GM21381 (cell line): ENCODE data around the gene GIMAP6.
"Not testable (repeated sequence)": the region's sequence is repeated elsewhere in the genome, so short reads cannot be mapped to it uniquely, and the experiment has no call there.

Experiments used
- ATAC-seq: cut with Tn5 transposase; IDR thresholded peaks from one replicate; pipeline ENCODE4 v1.9.1; 2021; ENCODE audit warnings: mild to moderate bottlenecking, moderate library complexity; ENCODE audit not compliant: unreplicated experiment

GIMAP6 gene

DNA sequence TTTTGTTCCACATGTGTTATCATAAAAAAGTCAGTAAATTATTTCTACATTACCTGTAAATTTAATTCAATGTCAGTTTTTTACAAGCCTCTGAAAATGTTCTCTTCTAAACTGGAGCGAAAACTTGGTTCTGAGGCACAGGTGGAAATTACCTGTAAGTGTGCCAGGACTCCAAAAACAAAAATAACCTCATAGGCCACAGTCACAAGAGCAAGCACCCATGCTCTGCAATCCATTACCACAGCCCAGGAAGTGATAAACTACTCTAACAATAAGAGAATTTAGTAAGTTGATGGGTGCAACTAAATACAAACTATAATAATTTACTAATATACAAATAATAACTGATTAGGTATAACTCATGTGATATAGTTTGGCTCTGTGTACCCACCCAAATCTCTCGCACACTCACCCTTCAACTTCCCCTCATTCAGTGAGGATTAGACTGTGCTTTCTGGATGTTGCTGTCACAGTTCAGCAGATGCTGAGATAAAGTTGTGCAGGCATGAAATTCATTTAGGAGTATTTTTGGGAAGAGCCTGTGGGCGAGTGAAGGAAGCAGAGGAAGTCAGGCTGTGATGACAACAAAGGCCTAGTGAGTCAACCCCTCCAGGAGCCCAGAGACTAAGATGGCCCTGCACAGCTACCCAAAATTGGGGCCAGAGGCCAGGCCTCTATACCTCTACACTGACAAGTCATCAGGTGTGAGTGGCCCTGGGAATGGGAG, 16.3 kb upstream of the GIMAP6 start:
- ATAC-seq, result no peak

DNA sequence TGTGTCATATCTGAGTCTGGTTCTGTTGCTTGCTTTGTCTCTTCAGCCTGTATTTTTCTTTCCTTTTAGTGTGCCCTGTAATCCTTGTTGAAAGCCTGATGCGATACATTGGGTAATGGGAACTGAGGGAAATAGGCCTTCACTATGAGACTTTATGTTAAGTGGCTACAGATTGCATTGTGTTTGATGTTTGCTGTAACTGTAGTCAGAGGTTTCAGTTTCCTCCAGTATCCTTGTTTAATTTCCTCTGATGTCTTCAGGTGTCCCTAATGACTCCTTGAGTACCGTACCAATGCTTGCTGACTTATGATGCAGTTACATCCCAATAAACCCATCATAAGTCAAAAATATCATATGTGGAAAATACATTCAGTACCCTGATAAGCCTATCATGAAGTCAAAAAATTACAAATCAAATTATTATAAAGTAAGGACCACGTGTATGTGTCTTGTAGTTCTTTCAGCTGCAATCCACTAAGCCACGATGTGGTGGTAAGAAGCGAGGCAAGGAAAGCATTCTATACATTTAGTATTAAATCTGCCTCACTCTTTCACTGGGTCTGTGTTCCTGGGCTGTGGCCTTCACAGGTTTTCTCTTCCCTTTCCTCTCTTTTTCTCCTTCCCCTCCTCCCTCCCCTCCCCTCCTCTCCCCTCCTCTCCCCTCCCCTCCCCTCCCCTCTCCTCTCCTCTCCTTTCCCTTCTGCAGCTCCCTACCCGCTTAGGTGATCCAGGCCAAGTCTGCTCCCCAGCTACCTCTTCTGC, 13.3 kb upstream of the GIMAP6 start:
- no peak for ATAC-seq

DNA sequence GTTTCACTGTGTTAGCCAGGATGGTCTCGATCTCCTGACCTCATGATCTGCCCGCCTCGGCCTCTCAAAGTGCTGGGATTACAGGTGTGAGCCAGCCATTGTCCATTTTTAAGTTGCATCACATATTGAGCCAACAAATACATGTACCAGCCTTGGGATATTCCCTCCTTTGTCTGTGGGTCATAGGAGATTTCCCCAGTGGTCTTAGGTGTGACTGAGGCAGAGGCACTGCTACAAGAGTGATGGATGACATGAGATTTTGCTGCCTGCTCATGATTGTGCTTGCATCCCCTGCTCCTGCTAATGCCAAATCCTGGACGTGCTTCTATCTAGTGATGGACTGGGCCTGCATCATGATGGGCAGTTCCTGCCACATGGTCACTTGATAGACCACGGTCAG, 10.7 kb upstream of the GIMAP6 start:
- ATAC-seq, result no peak

DNA sequence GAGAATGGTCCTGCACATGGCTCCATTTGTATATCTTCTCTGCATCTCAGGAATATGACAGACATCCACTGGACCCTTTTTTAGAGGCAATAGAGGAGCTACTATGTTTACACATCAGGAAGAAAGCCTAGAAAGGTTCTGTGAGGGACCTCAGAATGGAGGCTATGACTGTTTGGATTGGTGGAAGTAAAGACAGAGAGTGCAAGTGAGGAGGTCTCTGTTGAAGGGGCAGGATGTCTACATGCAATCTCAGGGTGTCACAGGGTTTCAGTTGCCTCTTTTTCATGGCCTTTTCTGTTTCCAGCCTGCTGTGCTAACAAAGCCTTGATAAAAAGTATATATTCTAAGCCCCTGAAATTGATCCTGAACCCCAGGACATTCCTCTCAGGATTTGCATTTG, 9.7 kb upstream of the GIMAP6 start:
- ATAC-seq, result no peak

DNA sequence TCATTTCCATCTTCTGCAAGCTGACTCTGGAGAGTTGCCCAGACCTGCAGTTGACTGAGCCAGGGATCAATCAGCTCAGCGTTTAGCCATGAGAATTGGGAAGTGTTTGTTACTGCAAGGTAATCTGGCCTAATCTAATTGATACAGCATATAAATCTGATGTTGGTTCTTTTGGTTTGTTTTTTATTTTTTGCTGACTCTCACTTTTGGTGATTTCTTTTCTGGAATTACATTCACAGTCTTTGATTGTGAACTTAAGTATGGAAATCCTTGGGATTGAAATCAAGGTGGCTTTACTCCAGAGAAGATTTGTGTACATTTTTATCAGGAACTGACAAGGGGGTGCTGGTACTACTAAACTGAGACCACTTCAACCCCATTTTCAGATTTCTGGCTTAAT, 1.7 kb upstream of the GIMAP6 start:
- no peak for ATAC-seq

DNA sequence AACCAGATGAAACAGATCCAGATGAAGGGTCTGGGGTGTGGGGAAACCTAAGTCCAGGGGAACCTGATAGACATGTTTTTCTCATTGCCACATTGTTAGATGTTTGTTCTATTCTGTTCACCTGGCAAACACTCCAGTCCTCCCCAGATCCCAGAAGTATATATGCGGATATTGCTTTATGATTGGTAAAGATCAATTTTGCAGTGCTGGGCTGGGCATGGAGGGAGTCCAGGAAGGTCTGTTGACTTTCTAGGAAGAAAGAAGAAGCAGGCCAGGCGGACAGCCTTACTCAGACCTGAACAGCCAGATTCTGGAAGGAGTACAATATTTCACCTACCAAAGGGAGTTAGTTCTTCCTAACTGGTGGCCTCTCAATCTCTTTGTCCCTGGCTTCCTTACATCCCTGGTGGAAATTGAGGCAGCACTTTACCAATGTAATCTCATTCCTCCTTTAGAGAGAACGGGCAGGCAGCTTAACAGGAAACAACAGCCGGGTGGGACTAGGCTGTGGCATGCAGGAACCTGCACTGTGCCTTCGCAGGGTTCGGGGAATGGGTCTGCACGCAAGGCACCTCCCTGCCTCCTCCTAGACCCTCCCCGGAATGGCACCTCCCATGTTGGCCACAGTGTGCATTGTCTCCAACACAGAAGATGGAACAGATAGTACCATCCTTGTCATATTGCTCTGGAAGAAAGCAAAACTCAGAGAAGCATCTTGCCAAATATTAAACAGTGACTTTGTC, 930 bp downstream of the GIMAP6 start:
- no peak for ATAC-seq

DNA sequence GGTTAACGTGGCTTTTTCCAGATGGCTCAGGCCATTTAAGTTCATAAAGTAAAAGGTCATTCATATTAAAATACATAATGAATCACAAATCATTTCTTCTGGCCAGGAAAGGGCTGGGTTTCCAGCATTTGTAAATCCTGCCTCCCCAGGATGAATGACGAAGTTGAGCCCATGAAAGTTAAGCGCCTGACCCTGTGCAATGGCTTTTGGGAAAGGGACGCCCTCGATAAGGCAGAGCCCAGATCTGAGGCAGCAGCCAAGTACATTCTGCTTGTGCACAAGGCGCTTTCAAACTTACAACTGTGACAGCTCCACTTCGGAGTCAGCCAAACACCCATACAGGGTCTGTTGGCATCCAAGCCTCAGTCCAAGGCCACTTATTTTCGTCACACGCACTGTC, 2.8 kb downstream of the GIMAP6 start:
- no peak for ATAC-seq

DNA sequence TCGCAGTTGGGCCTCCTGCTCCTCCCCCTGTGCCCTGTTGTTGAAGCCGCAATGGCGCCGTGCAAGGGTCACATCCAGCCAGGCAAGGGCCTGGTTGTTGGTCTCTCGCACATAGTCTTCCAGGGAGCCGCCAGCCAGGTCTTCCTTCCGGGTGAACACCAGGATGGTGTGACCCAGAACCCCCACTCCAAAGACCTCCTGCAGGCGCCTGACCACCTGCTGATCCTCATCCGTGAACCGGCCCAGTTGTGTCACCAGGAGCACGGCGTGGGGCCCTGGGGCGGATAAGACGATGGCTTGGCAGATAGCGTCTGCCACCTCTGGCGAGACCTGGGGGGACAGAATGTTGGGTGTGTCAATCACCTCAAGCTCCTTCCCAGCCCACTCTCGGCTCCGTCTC, 4.2 kb downstream of the GIMAP6 start:
- ATAC-seq, result no peak

DNA sequence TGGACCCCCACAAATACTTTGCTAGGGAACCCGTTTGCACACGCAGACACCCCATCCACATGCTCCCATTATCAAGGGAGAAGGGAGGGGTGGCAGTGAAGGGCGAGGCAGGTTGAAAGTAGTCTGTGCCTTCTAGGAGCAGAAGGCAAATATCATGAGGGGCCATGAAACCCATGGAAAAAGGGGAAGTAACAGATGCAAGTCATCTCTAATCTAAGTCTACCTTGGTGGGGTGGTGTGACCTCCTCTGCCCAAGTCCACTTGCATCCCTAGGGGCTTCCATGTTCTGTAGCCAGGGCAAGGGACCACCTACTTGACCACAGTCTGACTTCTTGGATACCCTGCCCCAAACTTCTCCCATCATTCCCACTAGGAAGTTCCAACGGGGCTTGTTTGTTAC, 5.5 kb downstream of the GIMAP6 start:
- no peak for ATAC-seq

DNA sequence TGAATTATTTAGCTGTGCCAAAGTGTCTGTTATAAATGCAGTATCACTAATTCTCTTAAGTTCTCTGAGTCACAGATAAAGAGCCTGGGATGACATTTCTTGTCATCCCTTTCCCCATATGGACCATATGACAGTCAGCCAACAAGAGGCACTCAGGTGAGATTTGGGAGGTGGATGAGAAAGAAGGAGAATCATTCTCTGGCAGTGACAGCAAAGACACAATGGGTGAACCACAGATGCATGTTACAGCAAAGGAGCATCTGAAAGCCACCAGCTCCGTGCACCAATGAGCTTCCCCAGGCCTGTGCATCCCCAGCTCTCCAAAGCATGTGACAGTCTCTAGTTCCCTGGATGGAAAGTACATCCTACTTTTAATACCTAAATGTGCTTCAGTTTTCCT, 10.8 kb downstream of the GIMAP6 start:
- ATAC-seq, result peak; percentile 49

DNA sequence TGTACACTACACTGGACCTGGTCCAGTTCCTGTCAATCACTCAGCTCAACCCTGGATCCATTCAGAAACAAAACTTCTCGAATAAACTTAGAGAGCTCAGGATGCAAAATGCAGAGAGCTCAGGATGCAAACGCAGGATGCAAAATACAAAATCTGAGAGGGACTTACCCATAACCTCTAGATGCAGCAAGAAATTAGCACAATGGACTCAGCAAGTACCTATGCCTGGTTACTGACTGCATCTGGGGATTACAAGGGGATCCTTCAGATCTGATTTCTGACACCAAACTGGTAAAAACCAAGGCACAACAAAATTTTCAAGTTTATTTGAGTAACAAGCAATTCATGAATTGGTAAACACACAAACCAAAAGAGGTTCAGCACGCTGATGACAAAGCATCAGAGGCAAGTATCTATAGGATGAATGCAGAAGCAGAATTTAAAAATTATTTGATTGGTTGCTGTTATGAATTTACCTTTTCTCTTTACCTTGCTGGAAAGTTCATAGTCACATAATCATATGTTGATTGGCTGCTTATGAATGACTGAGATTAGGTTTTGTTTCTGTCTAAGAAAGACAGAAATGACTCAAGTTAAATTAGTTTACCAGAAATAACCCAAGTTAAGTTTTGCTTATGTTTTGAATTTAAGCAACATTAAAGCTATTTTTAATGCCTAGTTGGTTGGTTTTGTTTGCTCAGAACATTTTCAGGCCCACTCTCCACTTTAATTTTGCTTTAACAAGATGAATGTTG, 11.4 kb downstream of the GIMAP6 start:
- ATAC-seq, result no peak

DNA sequence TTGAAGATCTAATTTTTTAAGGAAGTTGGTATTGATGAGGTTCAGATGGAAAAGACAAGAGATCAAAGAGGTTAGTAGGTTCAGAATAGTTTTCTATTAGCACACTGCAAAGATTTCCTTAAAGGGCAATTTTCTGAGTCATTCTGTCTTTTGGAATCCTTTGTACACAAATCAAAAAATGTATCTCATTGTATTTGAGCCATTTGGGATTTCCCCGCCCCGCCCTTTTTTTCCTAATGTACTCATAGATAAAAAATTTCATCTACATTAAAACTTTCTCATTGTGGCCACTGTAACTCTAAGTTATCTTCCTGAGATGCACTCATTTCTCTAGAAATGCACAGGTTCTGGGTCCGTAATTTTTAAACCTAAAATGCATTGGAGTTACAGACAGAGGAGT, 12.1 kb downstream of the GIMAP6 start:
- no peak for ATAC-seq

DNA sequence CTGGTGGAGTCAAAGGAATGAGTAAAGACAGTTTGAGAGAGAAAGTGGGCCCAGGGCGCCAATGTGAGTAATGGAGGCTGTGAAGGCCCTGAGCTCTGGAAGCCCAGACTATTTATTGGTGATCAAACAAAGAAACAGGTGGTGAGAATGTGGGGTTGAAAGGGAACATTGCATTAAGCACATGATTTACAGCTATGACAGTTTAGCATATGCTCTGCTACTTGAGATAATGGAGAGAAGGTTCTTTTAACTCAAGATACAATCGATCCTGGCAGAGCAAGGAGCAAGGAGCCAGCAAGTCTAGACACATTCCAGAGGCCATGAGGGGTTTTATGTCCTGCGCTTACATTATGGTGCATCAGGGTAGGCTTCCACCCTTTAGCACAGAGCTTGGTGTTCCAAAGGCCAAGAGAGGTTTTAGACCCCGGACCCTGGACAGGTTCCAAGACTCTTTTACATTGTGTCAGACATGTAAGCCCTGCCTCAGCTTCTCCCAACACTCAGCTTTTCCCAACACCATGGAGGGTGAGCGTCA, 16.9 kb downstream of the GIMAP6 start:
- not testable (repeated sequence) for ATAC-seq

DNA sequence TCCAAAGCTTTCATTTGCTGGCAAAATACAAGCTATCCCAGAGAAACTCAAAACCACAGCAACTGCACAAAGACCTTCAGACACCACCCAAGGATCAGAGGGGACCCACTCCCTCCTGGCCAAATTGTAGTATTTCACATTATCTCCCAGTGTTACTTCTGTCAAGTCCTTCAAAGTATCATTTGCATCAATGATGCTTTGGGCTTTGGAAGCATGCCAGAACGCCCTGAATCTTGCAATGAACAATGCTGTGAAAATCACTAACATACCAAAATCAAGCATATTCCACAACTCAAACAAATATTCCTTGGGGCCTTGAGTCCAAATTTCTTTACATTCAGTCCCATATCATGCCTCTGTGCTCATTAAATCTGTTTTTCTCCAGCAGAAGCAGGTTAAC, 17.8 kb downstream of the GIMAP6 start:
- ATAC-seq, result not testable (repeated sequence)

DNA sequence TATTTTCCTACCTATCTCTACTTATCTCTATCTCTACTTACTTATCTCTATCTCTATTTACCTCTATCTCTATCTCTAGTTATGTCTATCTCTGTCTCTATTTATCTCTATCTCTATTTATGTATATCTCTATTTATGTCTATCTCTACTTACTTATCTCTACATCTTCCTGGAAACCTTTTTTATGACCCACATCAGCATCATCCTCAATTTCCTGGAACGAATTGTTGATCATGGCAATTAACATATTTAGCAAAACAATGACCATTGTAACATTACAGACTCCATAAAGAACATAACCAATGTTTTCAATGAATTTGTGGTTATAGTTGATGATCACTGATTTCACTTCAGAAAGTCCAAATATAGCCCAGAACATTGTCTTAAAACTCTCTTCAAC, 18.3 kb downstream of the GIMAP6 start:
- ATAC-seq, result no peak

DNA sequence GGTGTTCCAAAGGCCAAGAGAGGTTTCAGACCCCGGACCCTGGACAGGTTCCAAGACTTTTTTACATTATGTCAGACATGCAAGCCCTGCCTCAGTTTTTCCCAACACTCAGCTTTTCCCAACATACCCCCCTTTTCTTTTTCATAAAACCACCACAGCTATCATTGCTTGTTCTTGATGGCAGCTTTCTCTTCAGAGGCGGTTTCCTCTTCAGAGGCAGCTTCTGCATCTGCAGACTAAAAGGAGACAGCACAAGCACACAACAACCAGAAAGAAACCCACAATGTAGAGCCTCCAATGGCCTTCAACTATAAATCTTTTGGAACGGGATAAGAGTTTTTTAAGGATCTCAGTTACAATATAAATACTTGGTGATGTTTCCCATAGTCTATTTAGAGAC, 19.3 kb downstream of the GIMAP6 start:
- ATAC-seq, result no peak

DNA sequence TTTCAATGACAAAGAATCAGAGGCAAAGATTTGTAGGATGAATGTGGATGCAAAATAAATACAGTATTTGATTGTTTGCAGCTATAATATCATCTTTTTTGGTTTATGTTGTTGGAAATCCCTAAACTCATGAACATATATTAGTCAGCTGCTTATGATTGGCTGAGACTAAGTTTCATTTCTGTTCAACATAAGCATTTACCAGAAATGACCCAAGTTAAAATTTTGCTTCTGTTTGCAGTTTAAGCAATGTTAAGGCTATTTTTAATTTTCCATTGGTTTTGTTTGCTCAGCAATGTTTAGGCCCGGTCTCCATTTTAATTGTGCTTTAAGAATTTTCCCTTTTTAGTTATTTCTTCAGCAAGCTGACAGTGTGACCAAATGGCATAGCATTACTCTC, 22.0 kb downstream of the GIMAP6 start:
- no peak for ATAC-seq

DNA sequence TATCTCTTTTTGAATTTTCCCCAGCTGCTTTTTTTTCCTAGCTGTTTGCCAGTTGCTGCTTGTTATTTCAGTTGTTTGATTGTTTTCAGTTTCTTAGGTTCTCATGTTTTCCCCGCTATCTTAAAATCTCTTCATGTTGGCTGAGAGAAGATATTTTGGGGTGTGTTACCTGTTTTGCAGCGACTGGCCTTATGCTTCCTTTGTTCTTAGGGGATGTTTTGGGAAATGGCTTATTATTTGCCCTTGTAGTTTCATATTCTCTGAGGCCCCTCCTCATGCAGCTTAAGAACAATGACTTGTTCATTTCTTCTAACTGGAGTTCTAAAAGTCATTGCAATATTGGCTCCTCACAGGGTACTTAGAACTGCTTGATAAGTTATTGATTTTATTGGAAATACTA, 28.6 kb downstream of the GIMAP6 start:
- ATAC-seq, result not testable (repeated sequence)

DNA sequence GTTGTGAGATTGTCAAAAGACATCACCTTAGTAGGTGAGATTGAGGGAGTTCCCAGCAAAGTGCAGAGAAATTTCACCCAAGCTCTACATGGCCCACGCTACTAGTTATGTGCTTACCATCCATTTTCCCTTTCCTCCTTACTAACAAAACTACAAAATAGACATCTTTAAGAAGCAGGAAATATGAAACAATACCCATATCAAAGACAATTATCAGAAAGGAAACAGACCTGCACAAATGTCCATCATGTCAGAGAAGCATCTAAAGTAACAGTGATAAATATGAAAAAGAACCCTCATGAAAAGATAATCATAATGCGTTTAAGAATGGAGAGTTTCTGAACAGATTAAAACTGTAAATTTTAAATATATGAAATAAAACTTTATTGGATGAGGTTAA, 36.8 kb downstream of the GIMAP6 start:
- ATAC-seq, result no peak

DNA sequence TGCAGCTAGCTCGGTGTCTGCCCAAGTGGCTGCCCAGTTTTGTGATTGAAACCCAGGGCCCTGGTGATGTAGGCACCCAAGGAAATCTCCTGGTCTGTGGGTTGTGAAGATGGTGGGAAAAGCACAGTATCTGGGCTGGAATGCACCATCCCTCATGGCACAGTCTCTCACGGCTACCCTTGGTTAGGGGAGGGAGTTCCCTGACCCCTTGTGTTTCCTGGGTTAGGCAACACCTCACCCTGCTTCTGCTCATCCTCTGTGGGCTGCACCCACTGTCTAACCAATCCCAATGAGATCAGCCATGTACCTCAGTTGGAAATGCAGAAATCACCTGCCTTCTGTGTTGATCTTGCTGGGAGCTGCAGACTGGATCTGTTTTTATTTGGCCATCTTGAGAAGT, 37.4 kb downstream of the GIMAP6 start:
- no peak for ATAC-seq

DNA sequence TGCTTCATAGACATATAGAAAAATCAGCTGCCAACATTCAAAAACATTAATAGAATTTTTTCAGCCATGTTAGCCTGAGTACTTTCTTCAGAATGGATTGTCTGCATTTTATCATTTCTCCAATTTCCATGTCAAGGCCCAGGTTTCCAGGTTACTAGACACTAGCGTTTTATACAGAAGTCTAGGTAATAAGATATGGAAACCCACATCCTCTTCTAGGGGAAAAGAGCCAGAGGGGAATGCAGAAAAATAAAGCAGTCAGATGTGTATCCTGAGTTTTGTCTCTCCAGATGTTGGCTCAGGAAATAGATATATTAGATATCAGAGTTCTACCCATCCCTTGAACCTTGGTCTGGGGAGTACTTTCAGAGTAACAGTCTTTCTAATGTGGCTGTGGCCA, 44.6 kb downstream of the GIMAP6 start:
- no peak for ATAC-seq
